ENCODE data around the gene CAMK4. TPM values are rescaled to one million over a fixed set of nuclear protein-coding genes. Genes with fewer than 3 reads are reported as not detected.

Gene CAMK4
- total and polyA plus RNA-seq, 2 experiments from 2014 or later: 4.2 to 7.3 TPM

- H3K4me1 Mint-ChIP-seq: peaks cover 2% of the 10 kb centered on the region
- no peaks in the 10 kb centered on the region for H3F3A ChIP-seq (replicated peaks; ENCODE audit: low read depth)
- no peak overlapping the region for H2AFZ ChIP-seq
- H3K27ac ChIP-seq (ENCODE audit: low read depth): no peak overlapping the region
- H3K79me2 ChIP-seq (replicated peaks; ENCODE audit: insufficient read depth): no peaks in the 10 kb centered on the region
- TF ChIP-seq CTCF (conservative IDR thresholded peaks at IDR 0.05; ENCODE audit: low read depth in 2 of 2) (no peak), STAT1 (IDR thresholded peaks at IDR 0.05; ENCODE audit: unreplicated experiment) (no peak), ZNF331 (CRISPR knock-in tag; IDR thresholded peaks at IDR 0.05; ENCODE audit: low read depth) (no peak), ZNF462 (CRISPR knock-in tag; IDR thresholded peaks at IDR 0.05) (no peak), REST (IDR thresholded peaks at IDR 0.05; ENCODE audit: unreplicated experiment) (no peak), JUNB (IDR thresholded peaks at IDR 0.05; ENCODE audit: unreplicated experiment) (no peak), CREB1 (CRISPR knock-in tag; IDR thresholded peaks at IDR 0.05; ENCODE audit: low read depth) (no peak), NANOG (IDR thresholded peaks at IDR 0.05; ENCODE audit: borderline replicate concordance) (no peak), POLR2AphosphoS5 (IDR thresholded peaks at IDR 0.05; ENCODE audit: low read depth) (no peak), EZH2phosphoT487 (IDR thresholded peaks at IDR 0.05; ENCODE audit: unreplicated experiment) (no peak), EZH2 (IDR thresholded peaks at IDR 0.05; ENCODE audit: low read depth, unreplicated experiment) (no peak), ETS1 (IDR thresholded peaks at IDR 0.05) (no peak), ZNF114 (CRISPR knock-in tag; IDR thresholded peaks at IDR 0.05) (no peak)
- ATAC-seq (no peak), DNase-seq (ENCODE audit: low spot score) (no peak)
- no peaks in the 10 kb centered on the region for H3K27me3 ChIP-seq (ENCODE audit: insufficient read depth)
- no peak overlapping the region for H3K4me3 ChIP-seq
- H3K4me3 Mint-ChIP-seq: no peak overlapping the region
- H3K4me1 ChIP-seq (ENCODE audit: insufficient read depth): no peaks in the 10 kb centered on the region
- no peaks in the 10 kb centered on the region for H3K36me3 ChIP-seq (ENCODE audit: insufficient read depth)
- H3K9me3 Mint-ChIP-seq: no peaks in the 10 kb centered on the region
- H3K4me2 ChIP-seq: no peak overlapping the region
- H3K36me3 Mint-ChIP-seq (ENCODE audit: low read depth): no peaks in the 10 kb centered on the region
- H3K27me3 Mint-ChIP-seq (ENCODE audit: insufficient read depth, low read depth, poor library complexity): no peaks in the 10 kb centered on the region
- no peaks in the 10 kb centered on the region for H3K9me2 ChIP-seq (ENCODE audit: insufficient read depth)
- H4K20me1 ChIP-seq (replicated peaks; ENCODE audit: insufficient read depth): peaks cover 4% of the 10 kb centered on the region; the same call in 1 of the 2 replicates
- H3K27ac Mint-ChIP-seq: no peak overlapping the region
Observed at GRCh38 chr5:111237470-111237869, 13.3 kb downstream of the CAMK4 start.
